ENCODE results near the gene MED17.
"Not testable (repeated sequence)": the region's sequence is repeated elsewhere in the genome, so short reads cannot be mapped to it uniquely, and the experiment has no call there.

The MED17 gene

DNA sequence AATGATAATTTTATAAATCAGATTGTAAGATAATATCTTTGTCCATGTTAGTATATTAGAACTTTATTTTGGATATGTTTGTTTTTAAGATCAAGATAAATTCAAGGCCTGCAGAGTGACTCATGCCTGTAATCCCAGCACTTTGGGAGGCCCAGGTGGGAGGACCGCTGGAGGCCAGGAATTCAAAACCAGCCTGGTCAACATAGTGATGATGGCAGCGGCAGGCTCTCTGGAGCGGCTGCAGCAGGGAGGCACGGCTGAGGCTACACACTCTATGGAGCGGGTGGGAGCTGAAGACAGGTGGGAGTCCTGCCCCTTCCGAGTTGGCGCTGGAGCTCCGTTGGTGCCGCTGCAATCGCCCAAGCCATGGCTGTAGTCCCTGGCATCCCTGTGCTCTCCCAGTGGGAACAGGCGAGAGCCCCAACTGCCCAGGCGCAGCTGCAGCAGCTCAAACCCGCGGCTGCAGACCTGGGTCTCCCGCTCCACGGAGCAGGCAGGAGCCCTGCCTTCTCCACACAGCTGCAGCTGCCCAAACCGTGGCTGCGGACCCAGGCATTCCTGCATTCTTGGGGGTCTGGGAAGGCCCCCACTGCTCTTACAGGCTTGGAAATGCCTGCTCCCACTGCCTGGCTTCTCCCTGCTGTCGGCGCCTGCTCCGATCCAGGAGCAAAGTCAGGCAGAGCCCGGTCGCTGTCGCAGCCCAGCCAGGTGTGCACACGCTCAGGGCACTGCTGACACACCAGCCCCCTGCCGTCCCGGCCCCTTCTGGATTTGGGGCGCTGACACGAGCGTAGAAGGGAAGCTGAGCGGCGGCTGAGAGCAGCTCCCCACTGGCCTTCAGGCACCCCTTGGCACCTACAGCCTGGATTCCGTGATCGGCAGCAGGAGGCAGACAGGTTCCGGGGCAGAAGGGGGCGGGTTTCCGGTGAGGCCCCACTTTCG, 25.9 kb upstream of the MED17 start:
- DNase-seq, result no peak

GRCh38 chr11:93759123-93759522, 25.0 kb upstream of the MED17 start:
- DNase-seq, result not testable (repeated sequence)

- DNase-seq, result no peak
Observed at GRCh38 chr11:93761910-93762309, 22.2 kb upstream of the MED17 start.

- DNase-seq, result no peak
Observed at GRCh38 chr11:93765551-93765950, 18.5 kb upstream of the MED17 start.

DNA sequence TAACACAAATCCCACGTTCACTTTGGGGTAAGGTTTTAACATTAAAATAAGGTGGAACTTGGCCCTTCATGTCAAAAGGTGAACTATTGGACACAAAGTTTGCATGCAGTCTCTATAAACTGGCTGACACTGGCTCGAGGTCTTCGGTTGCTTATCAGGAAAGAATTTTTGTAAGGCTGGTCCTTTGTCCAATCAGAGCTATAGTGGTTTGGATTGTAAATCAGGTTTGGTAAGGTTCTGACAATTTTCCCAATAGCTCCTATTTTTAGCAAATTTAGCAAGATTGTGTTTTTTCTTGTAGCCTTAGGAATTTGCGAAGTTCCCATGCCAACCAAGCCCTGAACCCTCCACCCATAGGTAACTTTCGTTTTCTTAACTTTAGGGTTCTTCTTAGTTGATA, 17.6 kb upstream of the MED17 start:
- DNase-seq, result no peak

DNA sequence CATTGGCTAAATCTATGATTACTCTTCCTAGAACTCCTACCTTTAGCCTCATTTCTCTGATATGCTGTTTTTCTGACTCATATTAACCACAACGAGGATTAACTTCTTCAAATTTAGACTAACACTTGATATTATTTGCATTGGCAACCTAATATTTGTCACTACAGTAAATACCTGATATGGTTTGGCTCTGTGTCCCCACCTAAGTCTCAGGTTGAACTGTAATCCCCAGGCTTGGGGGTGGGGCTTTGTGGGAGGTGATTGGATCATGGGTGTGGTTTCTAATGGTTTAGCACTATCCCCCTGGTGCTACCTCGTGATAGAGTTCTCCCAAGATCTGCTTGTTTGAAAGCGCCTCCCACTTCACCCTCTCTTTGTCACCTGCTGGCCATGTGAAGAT, 17.1 kb upstream of the MED17 start:
- DNase-seq, result no peak

DNA sequence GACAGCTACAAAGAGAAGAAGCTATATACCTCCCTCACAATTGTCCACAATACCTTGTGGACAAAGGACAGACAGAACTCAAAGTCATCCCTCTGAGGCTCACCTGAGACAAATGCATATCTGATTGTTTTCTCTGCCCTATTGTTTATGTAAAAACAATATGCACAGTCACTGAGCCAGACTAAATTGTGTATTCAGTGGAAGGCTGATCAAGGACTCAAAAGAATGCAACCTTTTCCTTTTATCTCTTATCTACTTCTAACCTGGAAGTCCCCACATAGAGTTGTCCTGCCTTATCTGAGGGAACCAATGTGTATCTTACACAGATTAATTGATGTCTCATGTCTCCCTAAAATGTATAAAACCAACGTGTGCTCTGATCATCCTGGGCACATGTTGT, 13.9 kb upstream of the MED17 start:
- DNase-seq, result no peak

DNA sequence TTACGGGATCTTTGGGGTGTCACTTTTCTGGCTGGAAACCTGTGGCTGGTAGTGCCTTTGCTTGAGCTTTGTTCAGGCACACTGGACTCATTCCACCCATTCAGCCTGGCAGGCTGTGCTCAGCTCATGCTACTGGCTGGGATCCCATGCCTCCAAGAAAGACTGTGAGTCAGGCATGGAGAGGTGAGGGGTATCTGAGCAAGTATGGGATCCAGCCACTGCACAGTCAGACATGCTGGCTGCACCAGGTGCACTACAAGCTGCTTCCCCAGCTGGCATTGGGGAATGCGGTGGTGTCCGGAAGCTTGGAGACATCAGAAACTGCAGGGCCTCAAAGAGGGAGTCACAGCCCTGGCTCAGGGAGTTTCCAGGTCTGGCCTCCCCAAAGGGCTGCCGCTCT, 12.0 kb upstream of the MED17 start:
- DNase-seq, result no peak

GRCh38 chr11:93773045-93773477, 11.0 kb upstream of the MED17 start:
- no peak for DNase-seq

DNA sequence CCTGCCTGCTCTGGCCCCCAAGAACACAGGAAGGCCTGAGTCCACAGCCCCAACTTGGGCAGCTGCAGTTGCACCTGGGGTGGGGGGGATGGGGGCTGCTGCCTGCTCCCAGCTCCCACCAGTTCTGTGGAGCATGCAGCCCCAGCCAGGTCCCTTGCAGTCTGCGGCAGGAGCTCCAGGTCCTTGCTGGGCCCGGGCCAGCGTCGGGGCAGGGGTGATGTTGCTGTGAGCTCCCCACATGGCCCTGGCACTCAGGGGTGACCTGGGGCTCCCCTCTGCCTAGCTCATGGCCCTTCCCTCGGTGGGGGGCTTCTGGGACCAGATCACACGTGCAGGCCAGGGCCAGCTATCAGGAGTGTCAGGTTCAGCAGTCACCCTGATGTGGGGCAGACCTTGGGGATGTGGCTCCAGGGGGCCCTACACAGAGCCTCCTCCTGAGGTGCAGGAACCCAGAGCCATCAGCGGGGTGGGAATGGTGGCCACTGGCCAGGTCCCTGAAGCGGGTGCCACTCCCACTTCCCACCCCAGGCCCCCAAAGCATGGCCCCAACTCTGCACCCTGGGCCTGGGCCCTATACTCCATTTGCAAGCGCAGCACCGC, 10.4 kb upstream of the MED17 start:
- no peak for DNase-seq

DNA sequence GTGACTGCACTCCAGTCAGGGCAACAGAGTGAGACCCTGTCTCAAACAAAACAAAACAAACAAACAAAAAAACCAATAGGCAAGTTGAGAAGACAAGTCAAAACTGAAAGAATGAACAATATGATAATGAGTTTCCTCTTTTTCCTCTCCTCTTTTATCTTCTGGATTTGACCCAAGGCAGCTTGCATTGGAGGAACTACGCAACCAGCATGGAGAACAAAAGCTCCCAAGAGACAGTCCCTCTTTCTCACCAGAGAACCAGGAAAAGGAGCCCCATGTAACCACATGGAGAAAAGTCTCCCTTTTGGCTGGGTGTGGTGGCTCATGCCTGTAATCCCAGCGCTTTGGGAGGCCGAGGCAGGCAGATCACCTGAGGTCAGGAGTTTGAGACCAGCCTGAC, 9.5 kb upstream of the MED17 start:
- DNase-seq, result not testable (repeated sequence)

DNA sequence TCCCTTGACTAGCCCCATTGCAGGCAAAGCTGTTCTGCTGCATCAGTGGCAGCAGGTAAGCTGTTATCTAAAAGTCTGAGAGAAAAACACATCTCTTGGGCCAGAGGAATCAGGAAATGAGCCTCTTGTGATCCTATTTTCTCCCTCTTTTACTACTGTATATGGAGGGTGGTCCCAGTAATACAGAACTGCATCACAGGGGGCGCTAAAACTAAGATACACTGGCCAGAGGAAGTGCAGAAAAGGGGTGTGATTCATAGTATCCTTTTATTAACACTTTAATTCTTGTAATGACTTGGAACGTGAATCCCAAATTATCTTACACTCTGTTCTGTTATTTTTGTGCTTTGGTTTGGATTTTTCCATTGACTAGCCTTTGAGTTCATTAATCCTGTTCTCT, 8.8 kb upstream of the MED17 start:
- DNase-seq, result no peak

GRCh38 chr11:93783362-93783761, 720 bp upstream of the MED17 start:
- DNase-seq, result no peak

GRCh38 chr11:93783765-93784144, 327 bp upstream of the MED17 start:
- DNase-seq, result no peak

DNA sequence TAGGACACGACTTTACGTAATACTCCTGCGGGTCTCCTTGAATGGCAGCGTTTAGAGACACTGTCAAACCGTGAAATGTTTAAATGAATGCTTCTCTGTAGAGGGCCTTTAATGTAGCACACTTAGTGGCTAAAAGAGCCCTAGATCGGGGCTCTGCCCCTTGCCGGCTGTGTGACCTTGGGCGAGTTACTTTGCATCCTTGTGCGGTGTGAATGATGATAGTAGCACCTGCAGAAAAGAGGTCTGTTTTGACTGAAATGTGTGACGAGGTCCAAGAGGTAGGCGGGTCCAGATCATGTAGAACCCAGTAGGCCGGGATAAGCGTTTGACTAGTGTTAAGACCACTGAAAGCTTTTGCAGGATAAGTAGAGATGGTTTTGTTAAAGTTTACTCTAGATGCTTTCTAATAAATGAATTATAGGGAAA, 866 bp downstream of the MED17 start:
- no peak for DNase-seq

GRCh38 chr11:93791493-93791892, 7.4 kb downstream of the MED17 start:
- DNase-seq, result no peak

DNA sequence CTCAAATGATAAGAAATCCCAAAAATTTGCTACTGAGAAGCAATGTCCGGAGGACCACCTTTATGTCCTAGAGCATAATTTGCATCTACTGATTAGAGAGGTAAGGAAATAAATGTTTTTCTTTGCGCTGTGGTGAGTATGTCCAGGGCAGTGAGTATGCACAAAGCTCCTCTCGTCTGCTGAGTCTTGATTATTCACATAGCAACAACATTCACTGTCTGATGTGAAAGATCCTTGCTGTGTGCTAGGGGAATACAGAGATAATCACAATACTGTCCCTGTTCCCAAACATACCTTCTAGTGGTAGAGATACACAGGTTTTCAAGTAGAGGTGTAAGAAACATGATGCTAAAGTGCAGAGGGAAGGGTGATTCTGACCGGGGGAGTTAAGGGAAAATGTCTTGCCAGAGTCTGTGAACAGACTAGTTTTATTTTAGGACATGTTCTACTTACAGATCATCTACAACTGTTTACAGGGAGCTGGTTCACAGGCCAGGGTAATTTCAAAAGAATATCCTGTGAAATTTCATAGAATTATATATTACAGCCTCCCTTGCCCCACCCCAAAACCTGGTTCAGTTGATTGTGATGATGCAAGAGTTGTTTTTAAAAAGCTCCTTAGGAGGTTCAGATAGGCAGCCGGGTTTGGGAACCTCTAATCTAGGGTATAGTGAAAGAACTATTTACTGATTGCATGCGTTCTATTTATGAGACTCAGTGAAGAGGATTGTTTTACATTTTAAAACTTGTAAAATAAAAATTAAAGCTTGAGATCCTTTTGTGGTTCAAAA, 12.6 kb downstream of the MED17 start:
- no peak for DNase-seq

- no peak for DNase-seq
Observed at GRCh38 chr11:93801366-93801765, 17.3 kb downstream of the MED17 start.

DNA sequence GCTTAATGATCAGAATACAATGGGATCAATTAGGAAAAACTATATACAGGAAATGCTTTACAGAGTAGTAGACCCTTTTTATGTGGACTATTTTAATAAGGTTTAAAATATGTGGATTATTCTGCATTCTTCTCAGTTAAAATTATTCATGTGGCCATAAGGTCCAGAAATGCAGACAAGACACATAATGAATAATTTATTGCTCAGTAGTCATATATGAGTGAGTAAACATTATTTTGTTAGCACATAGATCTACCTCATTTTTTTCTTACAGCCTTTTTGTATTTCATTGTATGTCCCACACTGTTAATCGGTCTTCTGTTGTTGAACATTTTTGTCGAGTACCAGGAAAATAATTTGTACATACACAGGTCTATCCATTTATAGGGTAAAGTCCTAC, 20.8 kb downstream of the MED17 start:
- DNase-seq, result no peak

GRCh38 chr11:93807980-93808379, 23.9 kb downstream of the MED17 start:
- no peak for DNase-seq

- no peak for DNase-seq
Observed at GRCh38 chr11:93813974-93814373, 29.9 kb downstream of the MED17 start.

GRCh38 chr11:93814966-93815633, 31.0 kb downstream of the MED17 start:
- DNase-seq, result no peak
